ENCODE measurements around the gene ALAS1. TPM values are rescaled to one million over a fixed set of nuclear protein-coding genes. Genes with fewer than 3 reads are reported as not detected.

Gene ALAS1
- total RNA-seq, 2 donors from 2014 or later = 13.5 to 63.6 TPM

GRCh38 chr3:52191663-52192062, 6.3 kb upstream of the ALAS1 start:
- no peaks in the 10 kb centered on the region for H3K36me3 ChIP-seq (replicated peaks in 1 of 2; ENCODE audit: insufficient read depth in 1 of 2, low read depth in 2 of 2)
- ATAC-seq (no peak), DNase-seq (no peak)
- H3K27ac ChIP-seq = no peak overlapping the region
- H3K4me1 ChIP-seq = peaks cover 14% of the 10 kb centered on the region
- intact Hi-C loops (cut with DNase I) = no loop called here
- TF ChIP-seq, protein P1, sequence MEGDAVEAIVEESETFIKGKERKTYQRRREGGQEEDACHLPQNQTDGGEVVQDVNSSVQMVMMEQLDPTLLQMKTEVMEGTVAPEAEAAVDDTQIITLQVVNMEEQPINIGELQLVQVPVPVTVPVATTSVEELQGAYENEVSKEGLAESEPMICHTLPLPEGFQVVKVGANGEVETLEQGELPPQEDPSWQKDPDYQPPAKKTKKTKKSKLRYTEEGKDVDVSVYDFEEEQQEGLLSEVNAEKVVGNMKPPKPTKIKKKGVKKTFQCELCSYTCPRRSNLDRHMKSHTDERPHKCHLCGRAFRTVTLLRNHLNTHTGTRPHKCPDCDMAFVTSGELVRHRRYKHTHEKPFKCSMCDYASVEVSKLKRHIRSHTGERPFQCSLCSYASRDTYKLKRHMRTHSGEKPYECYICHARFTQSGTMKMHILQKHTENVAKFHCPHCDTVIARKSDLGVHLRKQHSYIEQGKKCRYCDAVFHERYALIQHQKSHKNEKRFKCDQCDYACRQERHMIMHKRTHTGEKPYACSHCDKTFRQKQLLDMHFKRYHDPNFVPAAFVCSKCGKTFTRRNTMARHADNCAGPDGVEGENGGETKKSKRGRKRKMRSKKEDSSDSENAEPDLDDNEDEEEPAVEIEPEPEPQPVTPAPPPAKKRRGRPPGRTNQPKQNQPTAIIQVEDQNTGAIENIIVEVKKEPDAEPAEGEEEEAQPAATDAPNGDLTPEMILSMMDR (IDR thresholded peaks at IDR 0.05) = no peak
- TF ChIP-seq POLR2A (IDR thresholded peaks at IDR 0.05) = no peak
- no peaks in the 10 kb centered on the region for H3K9me3 ChIP-seq
- H3K4me3 ChIP-seq = no peak overlapping the region
- no peaks in the 10 kb centered on the region for H3K27me3 ChIP-seq
- 71 to 95% methylated on average over 3 to 4 of the region's 4 CpGs for whole genome bisulfite sequencing, 2 donors

GRCh38 chr3:52193065-52193464, 4.9 kb upstream of the ALAS1 start:
- Histone ChIP-seq H3K9me3 (no peaks in the 10 kb centered on the region), H3K27ac (no peak overlapping the region), H3K36me3 (replicated peaks in 1 of 2; ENCODE audit: insufficient read depth in 1 of 2, low read depth in 2 of 2) (no peaks in the 10 kb centered on the region), H3K4me3 (no peak overlapping the region), H3K27me3 (no peaks in the 10 kb centered on the region), H3K4me1 (peaks cover 25% of the 10 kb centered on the region)
- ATAC-seq (no peak), DNase-seq (no peak)
- TF ChIP-seq POLR2A (IDR thresholded peaks at IDR 0.05) = no peak
- TF ChIP-seq, protein P1 (IDR thresholded peaks at IDR 0.05) = no peak
- WGBS, 2 donors = 74 to 77% methylated on average over 6 to 18 of the region's 18 CpGs
- intact Hi-C loops (cut with DNase I) = no loop called here

DNA sequence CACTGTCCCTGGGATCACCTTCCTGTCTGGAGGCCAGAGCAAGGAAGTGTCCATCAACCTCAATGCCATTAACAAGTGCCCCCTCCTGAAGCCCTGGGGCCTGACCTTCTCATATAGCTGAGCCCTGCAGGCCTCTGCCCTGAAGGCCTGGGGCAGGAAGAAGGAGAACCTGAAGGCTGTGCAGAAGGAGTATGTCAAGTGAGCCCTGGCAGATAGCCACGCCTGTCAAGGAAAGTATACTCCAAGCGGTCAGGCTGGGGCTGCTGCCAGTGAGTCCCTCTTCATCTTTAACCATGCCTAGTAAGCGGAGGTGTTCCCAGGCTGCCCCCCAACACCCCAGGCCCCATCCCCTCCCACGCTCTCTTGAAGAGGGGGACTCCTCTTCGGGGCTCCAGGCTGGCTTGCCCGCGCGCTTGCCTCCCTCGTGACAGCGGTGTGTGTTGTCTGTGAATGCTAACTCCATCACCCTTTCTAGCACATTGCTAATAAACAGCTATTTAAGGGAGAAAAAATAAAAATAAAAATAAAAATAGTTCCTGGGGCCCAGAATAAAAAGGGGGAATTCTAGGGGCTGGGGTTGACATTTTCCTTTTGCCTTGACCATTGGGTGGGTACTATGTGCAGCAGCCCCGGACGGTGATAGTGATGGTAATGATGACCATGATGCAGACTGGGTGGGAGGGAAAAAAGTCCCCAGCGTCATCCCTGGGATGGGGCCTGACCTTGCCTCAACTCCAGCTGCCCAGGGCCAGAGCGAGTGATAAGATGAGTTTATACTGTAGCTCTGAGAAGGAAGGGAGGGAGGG, 3.3 kb upstream of the ALAS1 start:
- no peaks in the 10 kb centered on the region for H3K27me3 ChIP-seq
- peaks cover 27% of the 10 kb centered on the region for H3K4me1 ChIP-seq
- peak in 3 of 4 donors; percentile 36 to 52 (median 39) for DNase-seq
- no peaks in the 10 kb centered on the region for H3K36me3 ChIP-seq (replicated peaks in 1 of 2; ENCODE audit: insufficient read depth in 1 of 2, low read depth in 2 of 2)
- no peak for ATAC-seq
- intact Hi-C loops (cut with DNase I) = no loop called here
- WGBS, 2 donors = 71 to 83% methylated on average over 14 of the region's 14 CpGs
- no peaks in the 10 kb centered on the region for H3K9me3 ChIP-seq
- H3K4me3 ChIP-seq = no peak overlapping the region
- TF ChIP-seq, protein P1 (IDR thresholded peaks at IDR 0.05) = no peak
- TF ChIP-seq POLR2A (IDR thresholded peaks at IDR 0.05) = no peak
- H3K27ac ChIP-seq = no peak overlapping the region

- no peaks in the 10 kb centered on the region for H3K36me3 ChIP-seq (replicated peaks in 1 of 2; ENCODE audit: insufficient read depth in 1 of 2, low read depth in 2 of 2)
- H3K4me3 ChIP-seq = no peak overlapping the region
- H3K27me3 ChIP-seq = no peaks in the 10 kb centered on the region
- intact Hi-C loops (cut with DNase I) = no loop called here
- DNase-seq (no peak), ATAC-seq (no peak)
- WGBS, 2 donors = 82 to 89% methylated on average over 3 of the region's 3 CpGs
- H3K27ac ChIP-seq = no peak overlapping the region
- H3K4me1 ChIP-seq = peaks cover 27% of the 10 kb centered on the region
- TF ChIP-seq, protein P1 (IDR thresholded peaks at IDR 0.05) = no peak
- TF ChIP-seq POLR2A (IDR thresholded peaks at IDR 0.05) = no peak
- no peaks in the 10 kb centered on the region for H3K9me3 ChIP-seq
Observed at GRCh38 chr3:52195291-52195597, 2.7 kb upstream of the ALAS1 start.

GRCh38 chr3:52195823-52196331, 2.1 kb upstream of the ALAS1 start:
- 72 to 84% methylated on average over 10 of the region's 10 CpGs for WGBS, 2 donors
- H3K4me1 ChIP-seq = peaks cover 23% of the 10 kb centered on the region

More at GRCh38 chr3:52195823-52196331, 2.1 kb upstream of the ALAS1 start:
- Histone ChIP-seq H3K27ac (peak overlapping the region in 2 of 4 donors; percentile 14 to 38), H3K36me3 (replicated peaks in 1 of 2; ENCODE audit: insufficient read depth in 1 of 2, low read depth in 2 of 2) (no peaks in the 10 kb centered on the region), H3K4me3 (no peak overlapping the region), H3K27me3 (no peaks in the 10 kb centered on the region), H3K9me3 (no peaks in the 10 kb centered on the region)
- peak in 1 of 4 donors; percentile 49 for DNase-seq
- TF ChIP-seq POLR2A (IDR thresholded peaks at IDR 0.05) = no peak
- TF ChIP-seq, protein P1 (IDR thresholded peaks at IDR 0.05) = no peak
- ATAC-seq = no peak
- intact Hi-C loops (cut with DNase I) = no loop called here

All from body of pancreas (tissue), 4 donors.